Stomach (tissue), 4 donors: ENCODE data around the gene NEK7.

ENCODE experiments used
- POLR2A ChIP-seq, 4 donors: fragments of 450-650 bp; IDR thresholded peaks; one replicate each; pipeline ENCODE4 v1.6.1; 2016; ENCODE audit warnings: antibody characterized with exemption in 4 of 4, control low read depth in 2 of 4, mild to moderate bottlenecking in 1 of 4, moderate library complexity in 1 of 4
- POLR2AphosphoS5 ChIP-seq, 3 donors: sonication (generic); formaldehyde crosslinking; IDR thresholded peaks; one replicate each; pipeline ENCODE4 v1.6.1; 2016; ENCODE audit warnings: antibody characterized with exemption in 3 of 3
- TF ChIP-seq, protein P1 (sequence below), 7 experiments: fragments of 450-650 bp in 4 of 7; fragments of 200-600 bp in 3 of 7; sonication (generic) in 3 of 7; IDR thresholded peaks; one replicate each; pipeline ENCODE4 v1.5.1; 2016 to 2019; ENCODE audit warnings: antibody characterized with exemption in 7 of 7, control low read depth in 2 of 7, mild to moderate bottlenecking in 1 of 7

- TF ChIP-seq, protein P1, sequence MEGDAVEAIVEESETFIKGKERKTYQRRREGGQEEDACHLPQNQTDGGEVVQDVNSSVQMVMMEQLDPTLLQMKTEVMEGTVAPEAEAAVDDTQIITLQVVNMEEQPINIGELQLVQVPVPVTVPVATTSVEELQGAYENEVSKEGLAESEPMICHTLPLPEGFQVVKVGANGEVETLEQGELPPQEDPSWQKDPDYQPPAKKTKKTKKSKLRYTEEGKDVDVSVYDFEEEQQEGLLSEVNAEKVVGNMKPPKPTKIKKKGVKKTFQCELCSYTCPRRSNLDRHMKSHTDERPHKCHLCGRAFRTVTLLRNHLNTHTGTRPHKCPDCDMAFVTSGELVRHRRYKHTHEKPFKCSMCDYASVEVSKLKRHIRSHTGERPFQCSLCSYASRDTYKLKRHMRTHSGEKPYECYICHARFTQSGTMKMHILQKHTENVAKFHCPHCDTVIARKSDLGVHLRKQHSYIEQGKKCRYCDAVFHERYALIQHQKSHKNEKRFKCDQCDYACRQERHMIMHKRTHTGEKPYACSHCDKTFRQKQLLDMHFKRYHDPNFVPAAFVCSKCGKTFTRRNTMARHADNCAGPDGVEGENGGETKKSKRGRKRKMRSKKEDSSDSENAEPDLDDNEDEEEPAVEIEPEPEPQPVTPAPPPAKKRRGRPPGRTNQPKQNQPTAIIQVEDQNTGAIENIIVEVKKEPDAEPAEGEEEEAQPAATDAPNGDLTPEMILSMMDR (IDR thresholded peaks at IDR 0.05), result no peak
- TF ChIP-seq POLR2AphosphoS5 (IDR thresholded peaks at IDR 0.05), result no peak
- TF ChIP-seq POLR2A (IDR thresholded peaks at IDR 0.05), result no peak
Measured at GRCh38 chr1:198283222-198283621, 126.4 kb downstream of the NEK7 start.
